GM12801 (cell line): Measurements from ENCODE around the gene CXCL8.

Source experiments
- CTCF ChIP-seq: IDR thresholded peaks from one replicate; pipeline ENCODE4 v1.5.1; 2011; ENCODE audit warnings: control low read depth; ENCODE audit not compliant: insufficient read length; ENCODE audit errors: extremely low read depth

CXCL8 gene

DNA sequence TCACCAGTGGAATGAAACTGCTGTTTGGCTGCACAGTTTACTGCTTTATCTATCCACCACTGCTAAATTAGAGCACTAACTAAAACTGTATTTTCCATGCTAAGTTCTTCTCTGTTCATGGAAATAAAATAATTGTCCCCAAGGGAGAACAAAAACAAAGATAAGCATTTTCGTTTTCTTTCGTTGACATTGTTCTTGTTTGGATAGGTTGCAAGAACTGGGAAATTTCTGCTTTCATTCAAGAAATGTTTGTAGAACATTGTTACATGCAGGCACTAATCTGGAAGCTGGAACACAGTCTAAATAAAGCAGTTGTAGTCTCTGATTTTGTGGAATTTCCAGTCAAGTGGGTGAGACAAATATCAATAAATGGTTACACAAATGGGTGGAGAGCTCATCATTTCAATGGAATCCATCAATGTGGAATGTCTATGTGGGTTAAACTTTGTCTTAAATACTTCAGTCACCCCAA lies 5.8 kb upstream of the CXCL8 start:
- no peak for TF ChIP-seq CTCF

DNA sequence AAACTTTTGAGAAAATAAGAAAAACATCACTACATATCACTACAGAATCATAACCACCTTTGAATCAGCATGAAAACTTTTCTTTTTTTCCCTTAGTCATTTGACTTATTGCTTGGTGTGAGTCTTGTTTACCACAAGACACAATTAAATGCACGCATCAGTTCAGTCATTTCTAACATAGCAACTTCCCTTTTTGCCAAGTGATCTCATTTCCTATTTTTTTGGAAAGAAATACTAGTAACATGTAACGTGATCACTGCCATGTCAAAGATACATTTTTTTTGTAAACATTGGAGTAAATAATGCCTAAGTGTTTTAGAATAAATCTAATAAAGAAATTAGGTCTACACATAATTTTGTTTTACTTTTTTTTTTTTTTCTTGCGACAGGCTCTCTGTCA lies 5.1 kb upstream of the CXCL8 start:
- TF ChIP-seq CTCF = no peak

DNA sequence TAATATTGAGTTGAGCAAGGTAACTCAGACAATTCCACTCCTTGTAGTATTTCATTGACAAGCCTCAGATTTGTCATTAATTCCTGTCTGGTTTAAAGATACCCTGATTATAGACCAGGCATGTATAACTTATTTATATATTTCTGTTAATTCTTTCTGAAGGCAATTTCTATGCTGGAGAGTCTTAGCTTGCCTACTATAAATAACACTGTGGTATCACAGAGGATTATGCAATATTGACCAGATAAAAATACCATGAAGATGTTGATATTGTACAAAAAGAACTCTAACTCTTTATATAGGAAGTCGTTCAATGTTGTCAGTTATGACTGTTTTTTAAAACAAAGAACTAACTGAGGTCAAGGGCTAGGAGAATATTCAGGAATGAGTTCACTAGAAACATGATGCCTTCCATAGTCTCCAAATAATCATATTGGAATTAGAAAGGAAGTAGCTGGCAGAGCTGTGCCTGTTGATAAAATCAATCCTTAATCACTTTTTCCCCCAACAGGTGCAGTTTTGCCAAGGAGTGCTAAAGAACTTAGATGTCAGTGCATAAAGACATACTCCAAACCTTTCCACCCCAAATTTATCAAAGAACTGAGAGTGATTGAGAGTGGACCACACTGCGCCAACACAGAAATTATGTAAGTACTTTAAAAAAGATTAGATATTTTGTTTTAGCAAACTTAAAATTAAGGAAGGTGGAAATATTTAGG lies 821 bp downstream of the CXCL8 start:
- no peak for TF ChIP-seq CTCF

GRCh38 chr4:73741750-73742489 lies 1.6 kb downstream of the CXCL8 start:
- TF ChIP-seq CTCF = no peak

- TF ChIP-seq CTCF = no peak
Observed at GRCh38 chr4:73742490-73743160, 2.3 kb downstream of the CXCL8 start.

DNA sequence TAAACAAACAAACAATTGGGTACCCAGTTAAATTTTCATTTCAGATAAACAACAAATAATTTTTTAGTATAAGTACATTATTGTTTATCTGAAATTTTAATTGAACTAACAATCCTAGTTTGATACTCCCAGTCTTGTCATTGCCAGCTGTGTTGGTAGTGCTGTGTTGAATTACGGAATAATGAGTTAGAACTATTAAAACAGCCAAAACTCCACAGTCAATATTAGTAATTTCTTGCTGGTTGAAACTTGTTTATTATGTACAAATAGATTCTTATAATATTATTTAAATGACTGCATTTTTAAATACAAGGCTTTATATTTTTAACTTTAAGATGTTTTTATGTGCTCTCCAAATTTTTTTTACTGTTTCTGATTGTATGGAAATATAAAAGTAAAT lies 2.9 kb downstream of the CXCL8 start:
- TF ChIP-seq CTCF = no peak

- TF ChIP-seq CTCF = no peak
Observed at GRCh38 chr4:73743795-73744194, 3.4 kb downstream of the CXCL8 start.
